NCI-H1105 (cell line): ENCODE results near the gene FEN1.

ENCODE experiments used
- DNase-seq: peaks from one replicate; lab custom pipeline; 2025; lab: John Stamatoyannopoulos, UW

Gene FEN1

GRCh38 chr11:61817471-61818202 is 24.9 kb downstream of the FEN1 start:
- DNase-seq: no peak

DNA sequence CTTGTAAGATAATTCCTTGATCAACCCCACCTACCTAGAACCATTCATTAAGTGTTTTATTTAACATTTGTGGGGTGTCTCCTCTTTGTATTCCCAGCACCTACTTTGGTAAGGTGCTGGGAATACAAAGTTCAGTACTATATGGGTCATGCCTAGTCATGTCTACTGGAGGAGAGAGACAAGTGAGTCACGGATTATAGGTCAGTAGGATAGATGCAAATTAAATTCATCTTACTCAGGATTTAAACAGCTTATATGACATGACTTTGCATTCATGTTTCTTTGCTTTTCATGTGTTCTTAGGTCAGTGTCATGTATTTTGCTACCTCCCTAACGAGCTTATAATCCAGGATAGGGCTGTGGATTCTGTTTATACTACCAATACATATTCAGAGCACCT is 27.5 kb downstream of the FEN1 start:
- no peak for DNase-seq

- peak; percentile 36 for DNase-seq
Measured at GRCh38 chr11:61826930-61827570, 34.3 kb downstream of the FEN1 start.

DNA sequence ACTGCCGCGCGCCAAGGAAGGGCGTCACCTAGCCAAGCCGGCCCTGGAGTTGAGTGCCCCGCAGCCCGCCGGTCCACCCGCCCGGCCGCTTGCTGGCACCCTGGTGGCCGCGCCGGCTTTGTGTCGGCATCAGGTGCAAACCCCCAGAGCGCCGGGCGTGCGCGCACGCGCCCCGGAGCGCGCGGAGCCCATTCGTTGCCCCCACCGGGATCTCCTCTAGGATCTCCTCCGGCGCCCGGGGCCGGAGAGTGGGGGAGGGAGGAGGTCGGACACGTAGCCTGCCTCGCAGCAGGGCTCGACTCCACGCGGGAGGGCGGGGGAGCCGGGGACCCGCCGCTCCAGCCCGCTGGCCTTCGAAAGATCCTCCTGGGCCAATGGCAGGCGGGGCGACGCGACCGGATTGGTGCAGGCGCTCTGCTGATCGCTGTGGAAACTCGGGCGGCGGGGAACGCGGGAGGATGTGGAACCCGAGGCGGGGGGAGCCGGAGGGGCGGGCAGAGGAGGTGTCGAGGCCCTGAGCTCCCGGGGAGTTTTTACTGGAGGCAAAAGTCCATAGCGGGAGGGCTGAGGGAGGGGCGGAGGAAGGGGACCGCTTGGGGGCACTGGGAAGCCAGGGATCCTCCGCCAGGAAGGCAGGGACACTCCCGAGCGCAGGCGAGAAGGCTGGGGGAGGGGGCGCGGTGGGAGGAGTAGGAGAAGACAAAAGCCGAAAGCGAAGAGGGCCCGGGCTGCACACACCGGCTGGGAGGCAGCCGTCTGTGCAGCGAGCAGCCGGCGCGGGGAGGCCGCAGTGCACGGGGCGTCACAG is 35.1 kb downstream of the FEN1 start, which contains the start of gene FADS2:
FADS2 (plus strand) TSS at position 730 of the 808 bp plus-strand sequence. CDS start 91 bp downstream, outside the sequence.
- peak; percentile 98 for DNase-seq

- DNase-seq: no peak
Measured at GRCh38 chr11:61828379-61828628, 35.6 kb downstream of the FEN1 start.

GRCh38 chr11:61828629-61829407 is 36.1 kb downstream of the FEN1 start:
- peak; percentile 26 for DNase-seq

- no peak for DNase-seq
Measured at GRCh38 chr11:61829806-61830205, 37.1 kb downstream of the FEN1 start.

- no peak for DNase-seq
Measured at GRCh38 chr11:61830237-61831105, 37.8 kb downstream of the FEN1 start.

DNA sequence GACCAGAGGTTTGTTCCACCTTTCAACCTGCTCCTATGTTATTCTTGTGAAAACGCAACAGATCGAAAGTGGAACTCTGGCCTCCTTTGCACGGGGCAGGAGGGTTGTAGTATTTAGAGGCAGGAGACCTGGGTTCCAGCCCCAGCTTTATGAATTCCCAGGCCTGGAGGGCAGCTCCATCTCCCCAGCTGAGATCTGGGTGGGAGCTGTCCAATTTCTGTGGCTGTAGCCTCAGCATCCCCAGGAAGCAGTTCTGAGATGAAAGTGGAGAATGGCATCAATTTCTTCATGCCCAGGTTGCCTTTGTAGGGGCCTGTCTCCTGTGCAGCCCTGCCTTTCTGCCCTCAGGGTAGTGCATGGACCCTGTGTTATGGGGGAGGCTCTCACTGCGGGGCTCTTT is 39.5 kb downstream of the FEN1 start:
- DNase-seq: no peak

DNA sequence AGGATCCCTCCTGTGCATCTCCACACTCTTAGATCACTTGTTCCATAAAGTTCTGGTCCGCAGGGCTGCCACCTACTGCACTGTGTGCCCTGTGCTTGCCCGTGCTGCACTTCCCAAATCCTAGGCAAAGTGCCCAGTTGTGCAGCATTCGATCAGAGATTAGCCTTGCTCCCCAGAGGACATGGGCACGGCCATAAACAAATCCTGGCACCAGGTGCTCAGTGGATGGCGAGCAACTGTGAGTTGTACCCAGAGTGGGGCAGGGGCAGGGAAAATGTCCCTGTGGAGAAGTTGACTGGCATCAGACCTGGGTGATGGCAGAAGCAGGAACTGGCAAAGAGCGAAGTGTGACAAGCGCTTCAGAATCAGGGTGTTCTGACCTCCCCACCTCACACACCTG is 40.0 kb downstream of the FEN1 start:
- no peak for DNase-seq

DNA sequence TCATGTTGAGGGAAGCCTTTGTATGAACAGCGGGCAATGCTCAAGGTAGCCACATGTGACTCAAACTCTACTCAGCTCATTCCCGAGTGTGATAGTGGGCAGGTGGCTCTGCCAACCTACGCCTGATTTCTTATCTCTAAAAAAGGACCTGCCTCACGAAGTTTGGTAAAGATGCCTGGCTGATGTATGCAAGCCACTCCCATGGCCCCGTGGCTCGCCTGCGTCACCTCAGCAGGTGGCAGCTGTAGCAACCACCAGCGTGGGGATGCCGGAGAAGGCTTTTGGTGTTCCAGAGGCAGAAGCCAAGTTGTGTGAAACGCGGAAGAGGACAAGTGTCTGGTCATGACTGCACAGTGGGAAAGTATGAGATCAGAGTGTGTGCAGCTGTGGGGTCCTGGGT is 40.8 kb downstream of the FEN1 start:
- DNase-seq: no peak

DNA sequence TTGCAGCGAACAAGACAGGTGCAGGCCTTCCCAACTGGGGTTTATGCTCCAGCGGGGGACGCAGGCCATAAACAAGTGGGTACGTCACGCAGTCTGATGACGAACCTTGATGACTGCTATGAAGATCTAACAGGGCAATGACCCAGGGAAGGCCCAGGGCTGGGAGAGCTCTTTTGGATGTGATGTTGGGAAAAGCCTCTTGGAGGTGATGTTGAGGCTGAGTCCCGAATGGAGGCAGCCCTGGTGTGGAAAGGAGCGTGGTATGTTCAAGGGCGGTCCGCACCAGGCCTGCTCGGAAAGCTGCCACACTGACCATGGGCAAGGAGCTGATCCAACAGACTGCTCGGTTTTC is 41.2 kb downstream of the FEN1 start:
- DNase-seq: no peak

DNA sequence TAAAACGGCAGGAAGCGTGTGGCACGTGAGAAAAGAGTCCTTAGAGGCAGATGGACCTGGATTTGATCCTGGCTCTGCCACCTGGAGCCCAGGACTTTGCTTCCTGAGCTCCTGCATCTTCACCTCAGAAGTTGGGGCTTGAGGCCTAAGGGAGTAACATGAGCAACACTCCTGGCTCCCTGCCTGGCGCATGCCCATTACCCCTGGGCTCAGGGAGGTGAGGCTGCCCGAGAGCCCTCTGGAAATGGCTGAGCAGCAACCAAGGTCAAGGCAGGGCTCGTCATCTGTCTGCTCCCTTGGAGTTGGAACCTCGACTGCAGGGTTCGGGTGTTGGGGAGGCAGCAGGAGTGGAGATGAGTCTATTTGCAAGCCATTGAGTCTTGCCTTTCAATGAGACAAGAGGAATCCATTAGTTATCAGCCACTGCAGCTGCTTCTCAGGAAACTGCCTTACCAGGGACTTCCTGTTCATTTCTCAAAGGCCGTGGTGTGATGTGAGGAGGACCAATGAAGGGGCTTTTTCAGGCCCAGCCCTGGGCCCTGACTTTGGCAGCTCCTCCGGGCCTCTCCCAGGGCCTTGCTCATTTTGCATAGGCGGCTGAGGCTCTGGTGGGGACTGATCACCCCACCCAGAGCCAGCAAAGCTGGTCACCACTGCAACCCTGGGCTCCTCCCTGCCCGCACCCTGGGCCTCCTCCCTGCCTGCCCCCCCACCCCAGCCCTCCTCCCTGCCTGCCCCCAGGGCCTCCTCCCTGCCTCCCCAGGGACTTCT is 41.8 kb downstream of the FEN1 start:
- no peak for DNase-seq

DNA sequence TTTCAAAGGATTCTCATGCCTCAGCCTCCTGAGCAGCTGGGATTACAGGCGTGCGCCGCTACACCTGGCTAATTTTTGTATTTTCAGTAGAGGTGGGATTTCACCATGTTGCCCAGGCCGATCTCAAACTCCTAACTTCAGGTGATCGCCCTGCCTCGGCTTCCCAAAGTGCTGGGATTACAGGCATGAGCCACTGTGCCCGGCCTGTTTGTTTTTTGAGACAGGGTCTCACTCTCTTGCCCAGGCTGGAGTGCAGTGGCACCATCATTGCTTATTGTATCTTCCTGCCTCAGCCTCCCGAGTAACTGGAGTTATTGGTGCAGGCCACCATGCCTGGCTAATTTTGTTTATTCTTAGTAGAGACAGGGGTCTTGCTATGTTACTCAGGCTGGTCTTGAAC is 43.5 kb downstream of the FEN1 start:
- no peak for DNase-seq

DNA sequence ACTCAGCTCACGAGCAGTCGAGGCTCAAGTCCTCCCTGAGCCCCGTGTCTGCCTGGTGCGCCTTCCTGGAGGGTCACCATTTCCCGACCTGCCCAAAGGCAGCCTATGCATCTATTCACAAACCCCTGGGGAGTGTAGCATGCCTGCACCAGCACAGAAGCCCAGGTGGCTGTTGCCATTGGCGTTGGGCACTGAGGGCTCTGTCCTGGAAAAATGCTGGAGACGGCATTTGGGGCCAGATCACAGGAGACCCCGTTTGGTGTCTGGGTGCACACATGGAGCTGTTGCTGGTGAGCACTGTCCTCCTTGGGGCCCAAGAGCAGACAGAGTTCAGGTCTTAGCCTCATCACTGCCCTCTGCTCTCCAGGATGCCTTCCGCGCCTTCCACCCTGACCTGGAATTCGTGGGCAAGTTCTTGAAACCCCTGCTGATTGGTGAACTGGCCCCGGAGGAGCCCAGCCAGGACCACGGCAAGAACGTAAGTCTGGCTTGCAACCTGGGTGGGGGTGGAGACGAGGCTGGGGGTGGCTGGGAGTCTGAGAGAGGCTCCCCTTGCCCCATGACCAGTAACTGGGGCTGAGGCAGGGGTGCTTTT is 44.8 kb downstream of the FEN1 start:
- DNase-seq: no peak

GRCh38 chr11:61838501-61838900 is 45.8 kb downstream of the FEN1 start:
- no peak for DNase-seq

GRCh38 chr11:61838921-61839320 is 46.2 kb downstream of the FEN1 start:
- DNase-seq: no peak

DNA sequence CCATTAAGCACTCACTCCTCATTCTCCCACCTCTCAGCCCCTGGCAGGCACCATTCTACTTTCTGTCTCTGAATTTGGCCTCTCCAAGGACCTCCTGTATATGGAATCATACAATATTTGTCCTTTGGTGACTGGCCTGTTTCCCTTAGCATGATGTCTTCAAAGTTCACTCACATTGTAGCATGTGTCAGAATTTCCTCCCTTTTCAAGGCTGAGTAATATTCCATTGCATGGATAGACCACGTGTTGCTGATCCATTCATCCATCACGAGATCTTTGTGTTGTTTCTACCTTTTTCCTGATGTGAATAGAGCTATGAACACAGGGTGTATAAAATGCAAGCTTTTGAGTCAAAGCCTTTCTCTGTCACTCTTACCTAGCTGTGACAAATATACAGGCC is 47.0 kb downstream of the FEN1 start:
- DNase-seq: no peak

GRCh38 chr11:61840371-61840770 is 47.7 kb downstream of the FEN1 start:
- DNase-seq: no peak
